ENCODE measurements around the gene SLC45A1. TPM values are rescaled to one million over a fixed set of nuclear protein-coding genes. Genes with fewer than 3 reads are reported as not detected.
A peak's percentile ranks its signal among the peaks of the same experiment; 100 is the strongest.

SLC45A1 gene
- total RNA-seq, 2 donors from 2014 or later: 0.15 to 0.42 TPM

GRCh38 chr1:8297245-8297644, 20.7 kb upstream of the SLC45A1 start:
- no peak for ATAC-seq (replicated peaks)
- Mint-ChIP-seq H3K27me3 (no peaks in the 10 kb centered on the region), H3K9me3 (no peaks in the 10 kb centered on the region), H3K27ac (no peak overlapping the region), H3K36me3 (ENCODE audit: low read depth) (no peaks in the 10 kb centered on the region), H3K4me1 (no peaks in the 10 kb centered on the region), H3K4me3 (no peak overlapping the region)

GRCh38 chr1:8299963-8300362, 18.0 kb upstream of the SLC45A1 start:
- no peak overlapping the region for H3K27ac Mint-ChIP-seq
- H3K4me3 Mint-ChIP-seq: no peak overlapping the region
- no peaks in the 10 kb centered on the region for H3K9me3 Mint-ChIP-seq
- no peaks in the 10 kb centered on the region for H3K36me3 Mint-ChIP-seq (ENCODE audit: low read depth)
- H3K4me1 Mint-ChIP-seq: no peaks in the 10 kb centered on the region
- peaks cover 8% of the 10 kb centered on the region for H3K27me3 Mint-ChIP-seq
- ATAC-seq (replicated peaks): no peak

- Mint-ChIP-seq H3K9me3 (no peaks in the 10 kb centered on the region), H3K4me3 (no peak overlapping the region), H3K27me3 (peaks cover 8% of the 10 kb centered on the region), H3K27ac (no peak overlapping the region), H3K4me1 (no peaks in the 10 kb centered on the region), H3K36me3 (ENCODE audit: low read depth) (no peaks in the 10 kb centered on the region)
- ATAC-seq (replicated peaks): no peak
These were observed 15.6 kb upstream of the SLC45A1 start for GRCh38 chr1:8302081-8302956.

- no peaks in the 10 kb centered on the region for H3K9me3 Mint-ChIP-seq
- no peak for ATAC-seq (replicated peaks)
- H3K27me3 Mint-ChIP-seq: peaks cover 8% of the 10 kb centered on the region
- H3K4me3 Mint-ChIP-seq: no peak overlapping the region
- no peaks in the 10 kb centered on the region for H3K36me3 Mint-ChIP-seq (ENCODE audit: low read depth)
- H3K27ac Mint-ChIP-seq: no peak overlapping the region
- no peaks in the 10 kb centered on the region for H3K4me1 Mint-ChIP-seq
These were observed 14.8 kb upstream of the SLC45A1 start for GRCh38 chr1:8303141-8303540.

GRCh38 chr1:8303876-8304275, 14.0 kb upstream of the SLC45A1 start:
- Mint-ChIP-seq H3K9me3 (no peaks in the 10 kb centered on the region), H3K27me3 (peaks cover 8% of the 10 kb centered on the region), H3K4me3 (no peak overlapping the region), H3K4me1 (no peaks in the 10 kb centered on the region), H3K27ac (no peak overlapping the region), H3K36me3 (ENCODE audit: low read depth) (no peaks in the 10 kb centered on the region)
- ATAC-seq (replicated peaks): no peak

- H3K27ac Mint-ChIP-seq: no peak overlapping the region
- no peak for ATAC-seq (replicated peaks)
- no peaks in the 10 kb centered on the region for H3K36me3 Mint-ChIP-seq (ENCODE audit: low read depth)
- H3K4me1 Mint-ChIP-seq: no peaks in the 10 kb centered on the region
- H3K9me3 Mint-ChIP-seq: no peaks in the 10 kb centered on the region
- H3K4me3 Mint-ChIP-seq: no peak overlapping the region
- peaks cover 8% of the 10 kb centered on the region for H3K27me3 Mint-ChIP-seq
These were observed 10.3 kb upstream of the SLC45A1 start for GRCh38 chr1:8307628-8308027.

- Mint-ChIP-seq H3K9me3 (no peaks in the 10 kb centered on the region), H3K4me3 (no peak overlapping the region), H3K27me3 (peaks cover 4% of the 10 kb centered on the region), H3K36me3 (ENCODE audit: low read depth) (no peaks in the 10 kb centered on the region), H3K4me1 (no peaks in the 10 kb centered on the region), H3K27ac (no peak overlapping the region)
- no peak for ATAC-seq (replicated peaks)
These were observed 6.7 kb upstream of the SLC45A1 start for GRCh38 chr1:8311068-8311718.

GRCh38 chr1:8312235-8313218, 5.4 kb upstream of the SLC45A1 start:
- Mint-ChIP-seq H3K27me3 (peaks cover 8% of the 10 kb centered on the region), H3K36me3 (ENCODE audit: low read depth) (no peaks in the 10 kb centered on the region), H3K4me3 (no peak overlapping the region), H3K27ac (no peak overlapping the region), H3K9me3 (no peaks in the 10 kb centered on the region), H3K4me1 (no peaks in the 10 kb centered on the region)
- no peak for ATAC-seq (replicated peaks)

- Mint-ChIP-seq H3K27ac (no peak overlapping the region), H3K36me3 (ENCODE audit: low read depth) (no peaks in the 10 kb centered on the region), H3K27me3 (peaks cover 8% of the 10 kb centered on the region), H3K4me3 (no peak overlapping the region), H3K4me1 (no peaks in the 10 kb centered on the region), H3K9me3 (no peaks in the 10 kb centered on the region)
- no peak for ATAC-seq (replicated peaks)
These were observed 4.7 kb upstream of the SLC45A1 start for GRCh38 chr1:8313231-8313630.

GRCh38 chr1:8314346-8315280, 3.3 kb upstream of the SLC45A1 start:
- no peaks in the 10 kb centered on the region for H3K4me1 Mint-ChIP-seq
- peak; percentile 39 for ATAC-seq (replicated peaks)
- no peak overlapping the region for H3K27ac Mint-ChIP-seq
- H3K9me3 Mint-ChIP-seq: no peaks in the 10 kb centered on the region
- no peak overlapping the region for H3K4me3 Mint-ChIP-seq
- H3K36me3 Mint-ChIP-seq (ENCODE audit: low read depth): no peaks in the 10 kb centered on the region
- H3K27me3 Mint-ChIP-seq: peaks cover 8% of the 10 kb centered on the region

- H3K9me3 Mint-ChIP-seq: no peaks in the 10 kb centered on the region
These were observed 2.1 kb upstream of the SLC45A1 start for GRCh38 chr1:8315573-8316475.

GRCh38 chr1:8318436-8318835, 522 bp downstream of the SLC45A1 start:
- ATAC-seq (replicated peaks): no peak
- Mint-ChIP-seq H3K36me3 (ENCODE audit: low read depth) (no peaks in the 10 kb centered on the region), H3K27ac (no peak overlapping the region), H3K9me3 (peaks cover 4% of the 10 kb centered on the region), H3K4me1 (peaks cover 7% of the 10 kb centered on the region), H3K27me3 (peaks cover 8% of the 10 kb centered on the region), H3K4me3 (peak overlapping the region; percentile 63)

More at GRCh38 chr1:8315573-8316475, 2.1 kb upstream of the SLC45A1 start:
- Mint-ChIP-seq H3K27ac (no peak overlapping the region), H3K36me3 (ENCODE audit: low read depth) (no peaks in the 10 kb centered on the region), H3K27me3 (peaks cover 8% of the 10 kb centered on the region), H3K4me3 (no peak overlapping the region), H3K4me1 (no peaks in the 10 kb centered on the region)
- ATAC-seq (replicated peaks): no peak

GRCh38 chr1:8321612-8322011, 3.7 kb downstream of the SLC45A1 start:
- peaks cover 4% of the 10 kb centered on the region for H3K9me3 Mint-ChIP-seq
- no peak for ATAC-seq (replicated peaks)
- no peak overlapping the region for H3K4me3 Mint-ChIP-seq
- peaks cover 3% of the 10 kb centered on the region for H3K27me3 Mint-ChIP-seq
- H3K4me1 Mint-ChIP-seq: peaks cover 7% of the 10 kb centered on the region
- H3K27ac Mint-ChIP-seq: no peak overlapping the region
- H3K36me3 Mint-ChIP-seq (ENCODE audit: low read depth): no peaks in the 10 kb centered on the region
